HG02610 (cell line): ENCODE results near the gene GALNT14.

Experiments
- ATAC-seq: cut with Tn5 transposase; IDR thresholded peaks from one replicate; pipeline ENCODE4 v1.9.1; 2021; ENCODE audit warnings: mild to moderate bottlenecking, moderate library complexity; ENCODE audit not compliant: unreplicated experiment

Gene GALNT14

GRCh38 chr2:31016648-31017047 lies 121.6 kb downstream of the GALNT14 start:
- ATAC-seq: no peak

GRCh38 chr2:31014516-31014915 lies 123.7 kb downstream of the GALNT14 start:
- ATAC-seq: no peak

- no peak for ATAC-seq
Observed at GRCh38 chr2:31013301-31013700, 124.9 kb downstream of the GALNT14 start.

- no peak for ATAC-seq
Observed at GRCh38 chr2:31012406-31012805, 125.8 kb downstream of the GALNT14 start.

- ATAC-seq: no peak
Observed at GRCh38 chr2:31011587-31011986, 126.7 kb downstream of the GALNT14 start.

- no peak for ATAC-seq
Observed at GRCh38 chr2:31008561-31009114, 129.6 kb downstream of the GALNT14 start.

- ATAC-seq: no peak
Observed at GRCh38 chr2:31004257-31004656, 134.0 kb downstream of the GALNT14 start.

- ATAC-seq: no peak
Observed at GRCh38 chr2:31003749-31004148, 134.5 kb downstream of the GALNT14 start.

- ATAC-seq: no peak
Observed at GRCh38 chr2:31002537-31003150, 135.6 kb downstream of the GALNT14 start.

GRCh38 chr2:31000970-31001369 lies 137.3 kb downstream of the GALNT14 start:
- ATAC-seq: no peak

GRCh38 chr2:30998672-30999071 lies 139.6 kb downstream of the GALNT14 start:
- ATAC-seq: no peak

GRCh38 chr2:30997979-30998378 lies 140.3 kb downstream of the GALNT14 start:
- no peak for ATAC-seq

GRCh38 chr2:30994227-30995056 lies 143.8 kb downstream of the GALNT14 start:
- ATAC-seq: no peak

GRCh38 chr2:30992781-30993180 lies 145.5 kb downstream of the GALNT14 start:
- ATAC-seq: no peak

- no peak for ATAC-seq
Observed at GRCh38 chr2:30990671-30991070, 147.6 kb downstream of the GALNT14 start.

- ATAC-seq: no peak
Observed at GRCh38 chr2:30990176-30990575, 148.1 kb downstream of the GALNT14 start.

GRCh38 chr2:30989746-30990145 lies 148.5 kb downstream of the GALNT14 start:
- no peak for ATAC-seq

- no peak for ATAC-seq
Observed at GRCh38 chr2:30987566-30987965, 150.7 kb downstream of the GALNT14 start.

- ATAC-seq: no peak
Observed at GRCh38 chr2:30986231-30986580, 152.0 kb downstream of the GALNT14 start.

GRCh38 chr2:30985493-30986230 lies 152.6 kb downstream of the GALNT14 start:
- ATAC-seq: no peak

GRCh38 chr2:30984148-30984547 lies 154.1 kb downstream of the GALNT14 start:
- no peak for ATAC-seq

GRCh38 chr2:30981510-30981909 lies 156.7 kb downstream of the GALNT14 start:
- no peak for ATAC-seq
